GM18526 (cell line): ENCODE results near the gene ARHGEF10L.

Experiments used
- POLR2A ChIP-seq: IDR thresholded peaks from 3 replicates; pipeline ENCODE4 v1.6.1; 2011; ENCODE audit not compliant: insufficient read length; ENCODE audit errors: extremely low read depth

Gene ARHGEF10L, protein sequence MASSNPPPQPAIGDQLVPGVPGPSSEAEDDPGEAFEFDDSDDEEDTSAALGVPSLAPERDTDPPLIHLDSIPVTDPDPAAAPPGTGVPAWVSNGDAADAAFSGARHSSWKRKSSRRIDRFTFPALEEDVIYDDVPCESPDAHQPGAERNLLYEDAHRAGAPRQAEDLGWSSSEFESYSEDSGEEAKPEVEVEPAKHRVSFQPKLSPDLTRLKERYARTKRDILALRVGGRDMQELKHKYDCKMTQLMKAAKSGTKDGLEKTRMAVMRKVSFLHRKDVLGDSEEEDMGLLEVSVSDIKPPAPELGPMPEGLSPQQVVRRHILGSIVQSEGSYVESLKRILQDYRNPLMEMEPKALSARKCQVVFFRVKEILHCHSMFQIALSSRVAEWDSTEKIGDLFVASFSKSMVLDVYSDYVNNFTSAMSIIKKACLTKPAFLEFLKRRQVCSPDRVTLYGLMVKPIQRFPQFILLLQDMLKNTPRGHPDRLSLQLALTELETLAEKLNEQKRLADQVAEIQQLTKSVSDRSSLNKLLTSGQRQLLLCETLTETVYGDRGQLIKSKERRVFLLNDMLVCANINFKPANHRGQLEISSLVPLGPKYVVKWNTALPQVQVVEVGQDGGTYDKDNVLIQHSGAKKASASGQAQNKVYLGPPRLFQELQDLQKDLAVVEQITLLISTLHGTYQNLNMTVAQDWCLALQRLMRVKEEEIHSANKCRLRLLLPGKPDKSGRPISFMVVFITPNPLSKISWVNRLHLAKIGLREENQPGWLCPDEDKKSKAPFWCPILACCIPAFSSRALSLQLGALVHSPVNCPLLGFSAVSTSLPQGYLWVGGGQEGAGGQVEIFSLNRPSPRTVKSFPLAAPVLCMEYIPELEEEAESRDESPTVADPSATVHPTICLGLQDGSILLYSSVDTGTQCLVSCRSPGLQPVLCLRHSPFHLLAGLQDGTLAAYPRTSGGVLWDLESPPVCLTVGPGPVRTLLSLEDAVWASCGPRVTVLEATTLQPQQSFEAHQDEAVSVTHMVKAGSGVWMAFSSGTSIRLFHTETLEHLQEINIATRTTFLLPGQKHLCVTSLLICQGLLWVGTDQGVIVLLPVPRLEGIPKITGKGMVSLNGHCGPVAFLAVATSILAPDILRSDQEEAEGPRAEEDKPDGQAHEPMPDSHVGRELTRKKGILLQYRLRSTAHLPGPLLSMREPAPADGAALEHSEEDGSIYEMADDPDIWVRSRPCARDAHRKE (N-terminal part only)

DNA sequence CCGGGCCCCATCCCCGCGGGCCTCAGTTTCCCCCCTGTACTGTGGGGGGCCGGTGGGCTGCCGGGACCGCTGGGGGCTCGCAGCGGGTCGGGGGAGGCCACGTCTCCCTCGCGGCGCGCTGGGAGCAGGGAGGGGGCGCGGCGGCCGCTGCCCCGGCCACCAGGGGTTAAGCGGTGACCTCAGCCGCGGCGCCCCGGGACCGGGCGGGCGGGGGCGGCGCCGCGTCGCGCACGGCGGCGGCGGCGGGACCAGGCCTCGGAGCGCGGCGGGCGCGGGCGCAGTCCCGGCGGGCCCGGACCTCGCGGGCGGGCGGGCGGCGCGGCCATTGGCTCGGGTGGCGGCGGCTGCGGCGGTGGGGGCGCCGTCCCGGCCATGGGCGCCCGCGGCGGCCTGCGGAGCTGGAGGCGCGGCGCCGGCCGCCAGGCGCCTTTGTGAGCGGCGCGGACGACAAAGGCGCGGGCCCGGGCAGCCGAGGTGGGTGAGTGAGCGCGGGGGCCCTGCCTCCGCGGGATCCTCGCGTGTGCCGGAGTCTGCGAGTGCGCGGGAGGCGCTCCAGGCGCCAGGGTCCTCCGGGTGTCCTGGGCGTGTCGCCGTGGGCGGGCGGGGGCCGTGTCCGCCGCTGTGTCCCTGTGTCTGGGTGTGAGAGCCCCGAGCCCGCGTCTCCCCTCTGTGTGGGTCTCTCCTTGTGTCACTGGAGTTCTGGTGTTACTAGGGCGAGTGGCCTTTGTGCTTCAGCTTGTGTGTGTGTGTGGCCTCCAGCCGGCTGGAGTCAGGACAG, at the start of gene ARHGEF10L:
Gene ARHGEF10L (plus strand): TSS at position 222 of the 778 bp plus-strand sequence. CDS start 40,898 bp downstream, outside the sequence.
- no peak for TF ChIP-seq POLR2A

DNA sequence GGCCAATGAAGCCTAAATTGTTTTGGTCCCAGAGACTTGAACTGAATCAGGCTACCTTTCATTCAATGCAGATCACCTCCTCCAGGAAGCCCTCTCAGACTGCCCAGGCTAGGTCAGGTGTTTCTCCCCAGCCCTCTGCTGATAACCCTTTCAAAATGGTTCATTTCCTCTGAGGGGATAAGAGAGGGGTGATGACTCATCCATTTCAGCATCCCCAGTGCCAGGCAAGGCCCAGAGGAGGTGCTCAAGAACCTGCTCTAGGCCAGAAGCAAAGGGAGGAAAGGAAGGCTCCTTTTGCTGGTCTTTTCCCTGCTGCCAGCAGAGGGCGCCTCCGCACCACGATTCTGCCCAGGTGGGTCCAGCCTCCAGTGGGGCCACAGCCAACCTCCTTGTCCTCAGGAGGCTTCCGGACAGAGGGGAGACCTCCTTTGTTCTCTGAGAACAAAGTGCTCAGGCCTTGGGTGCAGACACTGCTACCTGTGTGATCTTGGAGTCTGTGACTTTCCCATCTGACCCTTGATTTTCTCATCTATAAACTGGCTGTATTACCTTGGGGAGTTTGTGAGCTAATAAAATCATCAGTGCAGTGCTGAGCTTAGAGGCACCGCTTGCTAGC, 45.3 kb upstream of the ARHGEF10L start:
- no peak for TF ChIP-seq POLR2A

DNA sequence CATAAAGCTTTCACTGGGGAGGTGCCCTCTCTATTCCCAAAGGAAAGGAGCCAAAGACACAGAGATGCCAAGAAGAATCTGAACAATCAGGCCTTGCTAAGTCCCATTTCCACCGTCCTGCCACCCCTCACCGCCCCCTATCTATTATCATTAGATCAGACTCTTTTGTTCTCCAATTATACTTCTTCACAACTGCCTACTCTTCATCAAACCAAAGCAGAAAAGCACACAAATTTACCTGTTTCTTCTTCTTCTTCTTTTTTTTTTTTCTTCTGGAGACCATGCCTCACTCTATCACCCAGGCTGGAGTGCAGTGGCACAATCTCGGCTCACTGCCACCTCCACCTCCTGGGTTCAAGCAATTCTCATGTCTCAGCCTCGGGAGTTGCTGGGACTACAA, 43.1 kb upstream of the ARHGEF10L start:
- TF ChIP-seq POLR2A, result no peak

DNA sequence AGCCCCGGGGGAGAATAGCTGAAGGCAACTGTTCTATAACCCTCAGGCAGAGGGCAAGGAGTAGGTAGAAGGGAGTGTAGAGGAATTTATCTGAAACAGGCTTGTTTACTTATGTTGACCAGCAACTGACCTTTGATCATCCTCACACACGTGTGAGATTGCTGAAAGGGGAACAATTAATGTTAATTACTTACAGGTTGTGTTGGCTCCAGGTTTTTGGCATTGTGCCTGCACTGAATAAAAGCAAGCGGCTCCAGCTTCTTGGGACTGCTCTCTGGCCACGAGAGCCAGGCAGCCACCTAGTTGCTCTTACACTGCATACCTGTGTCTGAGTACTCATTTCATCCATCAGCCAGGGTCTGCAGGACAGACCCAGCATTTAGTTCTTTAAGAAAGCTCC, 41.3 kb upstream of the ARHGEF10L start:
- no peak for TF ChIP-seq POLR2A

DNA sequence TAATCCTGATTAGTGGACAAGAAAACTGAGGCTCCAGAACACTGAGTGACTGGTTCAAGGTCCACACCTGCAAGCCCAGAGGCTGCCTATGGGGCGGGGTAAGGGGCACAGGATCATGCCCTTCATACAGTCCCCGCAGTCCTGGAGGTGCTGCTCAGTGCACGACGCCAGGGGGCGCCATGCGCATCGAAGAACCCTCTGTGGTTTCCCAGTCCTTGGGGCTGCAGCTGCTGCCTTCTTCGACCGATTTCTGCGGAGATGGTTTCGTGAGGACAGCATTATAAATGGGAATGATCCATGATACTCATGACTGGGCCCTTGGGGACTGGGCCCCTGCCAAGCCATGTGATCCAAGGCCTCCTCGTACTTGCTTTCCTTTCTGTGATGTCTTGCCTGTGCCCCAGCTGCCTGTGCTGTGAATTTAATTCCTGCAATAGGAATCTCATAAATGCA, 37.1 kb upstream of the ARHGEF10L start:
- no peak for TF ChIP-seq POLR2A

DNA sequence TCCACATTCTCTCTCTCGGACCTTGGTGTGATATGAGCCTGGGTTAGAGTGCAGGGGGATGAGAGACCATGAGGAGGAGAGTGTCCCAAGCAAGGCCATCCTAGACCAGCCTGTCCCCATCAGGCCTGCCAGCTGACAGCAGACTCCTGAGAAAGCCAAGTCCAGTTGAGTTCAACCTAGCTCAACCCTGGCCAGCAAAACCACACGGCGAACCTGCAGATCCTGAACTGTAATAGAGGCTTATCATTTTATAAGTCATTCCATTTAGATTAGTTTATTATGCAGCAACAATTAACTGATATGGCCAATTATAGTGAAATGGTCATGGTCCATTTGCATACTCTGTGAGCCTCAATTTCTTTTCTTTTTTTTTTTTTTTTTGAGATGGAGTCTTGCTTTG, 36.4 kb upstream of the ARHGEF10L start:
- TF ChIP-seq POLR2A, result no peak

DNA sequence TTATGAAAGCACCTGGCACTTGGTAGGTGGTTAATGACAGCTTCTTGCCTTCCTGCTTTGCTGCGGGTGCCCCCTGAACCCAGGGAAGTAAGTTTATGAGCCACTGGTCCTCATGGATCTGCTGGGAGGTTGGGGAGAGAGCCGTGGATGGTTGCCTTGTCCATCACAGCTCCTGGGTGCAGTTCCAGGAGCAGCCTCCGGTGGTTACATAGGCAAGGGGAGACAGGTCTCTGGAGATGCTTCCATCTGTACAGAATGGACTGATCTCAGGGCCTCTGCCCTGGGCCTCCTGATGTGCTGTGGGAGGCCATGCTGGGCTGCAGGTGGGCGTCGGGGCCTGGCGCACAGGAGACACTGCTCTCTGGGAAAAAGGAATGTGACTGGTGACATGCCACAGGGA, 31.6 kb upstream of the ARHGEF10L start:
- TF ChIP-seq POLR2A, result no peak

DNA sequence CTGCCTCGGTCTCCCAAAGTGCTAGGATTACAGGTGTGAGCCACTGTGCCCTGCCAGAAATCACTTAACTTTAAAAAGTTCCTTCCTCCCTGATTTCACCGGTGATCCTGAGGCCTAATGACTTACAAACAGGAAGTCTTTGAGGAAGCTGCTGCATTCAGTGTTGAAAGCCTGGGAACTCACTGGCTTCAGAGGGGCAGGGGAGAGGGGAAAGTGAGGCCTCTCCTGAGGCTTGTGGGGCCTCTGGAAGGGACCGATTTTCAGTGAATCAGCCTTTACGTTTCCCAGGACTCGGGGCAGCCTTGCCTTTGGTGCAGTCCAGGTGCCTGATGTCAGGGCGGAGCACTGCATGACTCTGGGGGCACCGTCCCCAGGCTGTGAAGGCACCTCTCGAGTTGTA, 30.1 kb upstream of the ARHGEF10L start:
- no peak for TF ChIP-seq POLR2A

DNA sequence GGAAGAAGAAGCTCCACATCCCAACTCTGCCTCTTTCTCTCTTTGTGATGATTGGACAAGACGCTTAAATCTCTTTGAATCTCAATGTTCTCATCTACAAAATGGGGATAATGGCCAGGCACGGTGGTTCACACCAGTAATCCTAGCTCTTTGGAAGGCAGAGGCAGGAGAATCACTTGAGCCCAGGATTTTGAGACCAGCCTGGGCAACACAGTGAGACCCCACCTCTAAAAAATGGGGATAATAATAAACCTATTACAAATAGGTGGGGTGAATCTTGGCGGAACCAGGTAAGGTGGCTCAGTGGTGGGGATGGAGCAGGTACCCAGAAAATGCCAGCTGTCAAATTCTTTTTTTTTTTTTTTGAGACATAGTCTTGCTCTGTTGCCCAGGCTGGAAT, 29.4 kb upstream of the ARHGEF10L start:
- TF ChIP-seq POLR2A, result no peak

DNA sequence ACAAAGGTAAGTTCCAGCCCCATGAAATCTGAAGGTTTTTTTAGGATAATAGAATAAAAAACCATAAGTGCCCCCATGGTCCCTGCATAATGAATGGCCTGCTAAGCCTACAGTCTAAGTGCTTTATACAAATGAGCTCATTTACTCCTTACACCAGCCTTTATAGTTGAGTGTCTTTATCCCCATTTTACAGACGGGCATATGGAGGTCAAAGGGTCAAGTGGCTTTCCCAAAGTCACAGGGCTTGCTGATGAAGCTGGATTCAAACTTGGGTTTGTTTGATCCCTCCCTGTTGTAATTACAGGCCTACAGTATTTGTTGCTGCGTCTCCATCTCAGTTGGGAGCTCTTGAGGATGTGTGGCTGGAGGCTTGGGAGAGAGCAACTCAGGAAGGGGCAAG, 28.3 kb upstream of the ARHGEF10L start:
- no peak for TF ChIP-seq POLR2A

DNA sequence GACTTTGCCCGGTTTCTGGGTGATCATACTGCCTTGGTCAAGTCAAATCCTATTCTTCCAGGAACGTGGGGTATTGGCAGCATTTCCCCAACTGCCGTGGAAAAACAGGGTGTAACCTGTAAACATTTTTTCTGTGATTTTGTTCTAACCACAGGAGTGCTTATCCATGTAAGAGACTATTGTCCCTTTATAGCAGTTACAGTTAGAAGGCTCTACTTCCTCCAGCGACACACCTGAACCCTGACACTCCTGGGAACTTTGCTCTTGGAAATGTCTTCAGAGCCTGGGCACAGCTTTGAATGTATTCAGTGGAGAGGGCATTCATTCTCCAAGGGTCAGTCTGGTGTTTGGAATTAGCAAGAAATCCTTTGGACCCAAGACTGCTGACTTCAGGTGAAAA, 26.4 kb upstream of the ARHGEF10L start:
- no peak for TF ChIP-seq POLR2A

DNA sequence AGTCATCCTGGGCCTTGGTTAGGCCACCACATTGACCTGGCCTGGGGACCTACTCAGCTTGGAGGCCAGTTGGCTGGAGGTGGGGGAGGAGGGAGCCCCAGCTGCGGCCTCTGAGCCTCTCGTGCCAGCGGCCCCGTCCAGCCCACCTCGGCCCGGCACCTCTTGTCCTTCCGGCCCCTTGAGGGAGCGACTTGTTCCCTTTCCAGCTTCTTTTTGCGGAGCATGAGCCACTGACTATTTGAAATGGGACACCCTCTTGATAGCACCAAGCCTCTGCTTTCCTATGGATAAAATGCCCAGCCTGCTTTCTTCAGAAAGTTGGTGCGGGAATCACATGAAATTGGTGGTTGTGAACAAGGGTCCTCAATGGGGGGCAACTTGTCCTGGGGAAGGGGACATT, 24.7 kb upstream of the ARHGEF10L start:
- TF ChIP-seq POLR2A, result no peak

DNA sequence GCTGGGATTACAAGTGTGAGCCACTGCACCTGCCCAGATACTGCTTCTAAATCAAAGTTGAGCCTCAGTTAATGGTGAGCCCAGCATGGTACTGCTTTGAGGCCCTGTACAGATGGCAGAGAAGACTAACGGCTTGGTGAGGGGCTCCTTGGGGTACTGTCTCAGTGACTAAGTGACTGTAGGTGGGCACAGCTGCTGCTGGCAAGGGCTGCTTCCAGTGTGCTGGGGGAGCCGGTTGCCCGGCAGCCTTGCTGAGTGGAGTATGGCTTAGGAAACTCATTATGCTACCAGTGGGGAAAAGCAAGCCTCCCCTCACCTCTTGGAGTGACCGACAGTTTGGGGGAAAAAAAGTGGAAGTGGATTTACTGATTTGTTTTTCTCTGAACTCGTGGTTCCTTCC, 23.6 kb upstream of the ARHGEF10L start:
- TF ChIP-seq POLR2A, result no peak

DNA sequence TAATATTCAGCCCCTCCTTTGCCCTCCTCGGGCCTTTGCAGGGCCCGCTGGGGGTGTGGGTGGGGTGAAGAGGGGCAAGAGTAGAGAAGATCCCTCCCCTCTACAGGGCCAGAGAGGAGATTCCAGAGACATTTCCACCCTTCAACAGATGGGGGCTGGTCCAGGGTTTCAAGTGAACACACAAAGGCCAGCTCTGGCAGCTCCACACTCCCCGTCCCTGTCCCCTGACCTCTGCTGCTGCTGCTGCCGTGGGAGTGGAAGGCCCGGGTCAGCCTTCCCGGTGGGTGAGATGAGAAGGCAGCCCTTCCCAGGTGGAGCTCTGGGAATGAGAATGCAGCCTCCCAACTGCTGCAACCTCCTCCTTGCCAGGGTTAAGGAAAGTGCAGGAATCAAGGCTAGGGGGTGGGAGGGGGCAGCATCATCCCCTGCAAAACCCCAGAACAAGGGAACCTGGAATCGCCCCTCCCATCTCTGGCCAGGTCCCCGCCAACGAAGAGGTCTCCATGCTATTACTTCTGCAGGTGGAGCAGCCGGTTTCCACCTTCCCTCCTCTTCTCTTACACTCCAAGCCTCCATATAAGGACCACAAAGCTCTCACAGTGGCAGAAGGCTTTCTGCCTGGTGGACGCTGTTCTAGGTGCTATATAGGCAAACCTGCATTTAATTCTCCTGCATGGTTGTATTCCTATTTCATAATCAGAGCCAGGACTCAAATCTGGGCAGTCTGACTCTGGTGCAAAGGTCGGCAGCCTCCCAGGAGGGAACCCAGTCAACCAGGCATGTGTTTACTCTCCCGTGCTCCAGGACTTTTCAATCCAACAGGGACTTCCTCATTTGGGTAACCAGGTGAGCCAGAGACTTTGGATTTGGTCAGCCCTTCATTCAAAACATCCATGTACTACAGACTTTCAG, 22.9 kb upstream of the ARHGEF10L start:
- no peak for TF ChIP-seq POLR2A

DNA sequence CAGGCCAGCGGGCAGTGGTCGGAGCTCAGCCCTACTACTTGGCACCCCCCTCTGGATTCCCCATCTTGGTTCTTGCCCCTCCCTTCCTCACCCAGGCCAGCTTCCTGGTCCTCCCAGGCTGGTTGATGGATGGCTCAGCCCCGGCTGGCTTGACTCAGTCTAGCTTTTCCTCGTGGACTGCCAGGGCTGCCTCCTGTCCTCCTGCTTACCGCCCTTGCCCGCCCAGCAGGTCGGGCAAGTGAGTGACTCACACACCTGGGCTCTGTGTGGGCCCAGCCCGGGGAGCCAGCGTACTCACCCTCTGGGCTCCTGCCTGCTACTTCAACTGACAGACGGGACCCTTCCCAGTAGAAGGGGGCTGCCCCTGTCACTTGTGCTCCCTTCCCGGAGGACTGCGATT, 19.5 kb upstream of the ARHGEF10L start:
- TF ChIP-seq POLR2A, result no peak
